Fibroblast of lung (primary cell): ENCODE results near the gene KRT15.

ENCODE experiments used
- CTCF ChIP-seq, 2 donors: IDR thresholded peaks in 1 of 2; conservative IDR thresholded peaks in 1 of 2; 1 replicate in 1 of 2; 2 replicates in 1 of 2; pipeline ENCODE4 v1.5.1; 2011 to 2012; ENCODE audit warnings: low read length in 2 of 2, control low read depth in 1 of 2, inconsistent platforms in 1 of 2, low read depth in 1 of 2, mild to moderate bottlenecking in 1 of 2
- EZH2 ChIP-seq: IDR thresholded peaks from 2 replicates; pipeline ENCODE4 v1.5.1; 2012; ENCODE audit warnings: low read length, control low read depth, mild to moderate bottlenecking; ENCODE audit errors: missing control alignments

- TF ChIP-seq CTCF (conservative IDR thresholded peaks at IDR 0.05 in 1 of 2, IDR thresholded peaks at IDR 0.05 in 1 of 2; ENCODE audit: low read depth in 1 of 2, low read length in 2 of 2), result peak in 1 of 2 donors; percentile 50
- no peak for TF ChIP-seq EZH2
Observed at GRCh38 chr17:41486809-41487530, 31.7 kb downstream of the KRT15 start.
